ENCODE measurements around the gene HAND1.

HAND1 gene

GRCh38 chr5:154503698-154504039 is 25.6 kb upstream of the HAND1 start:
- DNase-seq: no peak

GRCh38 chr5:154502180-154502579 is 24.2 kb upstream of the HAND1 start:
- DNase-seq: no peak

- DNase-seq: no peak
Observed at GRCh38 chr5:154501566-154501965, 23.5 kb upstream of the HAND1 start.

- no peak for DNase-seq
Observed at GRCh38 chr5:154498994-154499393, 21.0 kb upstream of the HAND1 start.

- no peak for DNase-seq
Observed at GRCh38 chr5:154498591-154498990, 20.6 kb upstream of the HAND1 start.

GRCh38 chr5:154494036-154494435 is 16.0 kb upstream of the HAND1 start:
- DNase-seq: no peak

GRCh38 chr5:154493274-154493673 is 15.2 kb upstream of the HAND1 start:
- DNase-seq: no peak

- DNase-seq: no peak
Observed at GRCh38 chr5:154491941-154492340, 13.9 kb upstream of the HAND1 start.

GRCh38 chr5:154487541-154487940 is 9.5 kb upstream of the HAND1 start:
- no peak for DNase-seq

GRCh38 chr5:154486427-154486866 is 8.4 kb upstream of the HAND1 start:
- DNase-seq: no peak

GRCh38 chr5:154485850-154486426 is 7.9 kb upstream of the HAND1 start:
- no peak for DNase-seq

- no peak for DNase-seq
Observed at GRCh38 chr5:154485096-154485491, 7.1 kb upstream of the HAND1 start.

- DNase-seq: no peak
Observed at GRCh38 chr5:154484393-154485095, 6.5 kb upstream of the HAND1 start.

- no peak for DNase-seq
Observed at GRCh38 chr5:154483654-154484392, 5.8 kb upstream of the HAND1 start.

GRCh38 chr5:154482528-154483449 is 4.8 kb upstream of the HAND1 start:
- no peak for DNase-seq

GRCh38 chr5:154481584-154482381 is 3.8 kb upstream of the HAND1 start:
- DNase-seq: no peak

GRCh38 chr5:154480847-154481246 is 2.8 kb upstream of the HAND1 start:
- DNase-seq: no peak

GRCh38 chr5:154479944-154480750 is 2.1 kb upstream of the HAND1 start:
- no peak for DNase-seq

GRCh38 chr5:154479160-154479943 is 1.3 kb upstream of the HAND1 start:
- DNase-seq: no peak

- no peak for DNase-seq
Observed at GRCh38 chr5:154478752-154479159, 729 bp upstream of the HAND1 start.
